Measurements from ENCODE around the gene IFITM1.

The IFITM1 gene

GRCh38 chr11:293852-294661, 19.8 kb upstream of the IFITM1 start:
- in situ Hi-C loops (cut with HindIII; ENCODE audit: low sequenced_read_pairs): no loop called here

GRCh38 chr11:294780-295179, 19.1 kb upstream of the IFITM1 start:
- in situ Hi-C loops (cut with HindIII; ENCODE audit: low sequenced_read_pairs): loop anchor here (5.0 kb wide), 1 partner anchor 93 kb away; no protein-coding TSS in a partner anchor

GRCh38 chr11:295351-296170, 18.3 kb upstream of the IFITM1 start:
- in situ Hi-C loops (cut with HindIII; ENCODE audit: low sequenced_read_pairs): loop anchor here (5.0 kb wide), 1 partner anchor 92 kb away; no protein-coding TSS in a partner anchor

- in situ Hi-C loops (cut with HindIII; ENCODE audit: low sequenced_read_pairs): loop anchor here (5.0 kb wide), 1 partner anchor 91 kb away; no protein-coding TSS in a partner anchor
Measured at GRCh38 chr11:296171-297050, 17.4 kb upstream of the IFITM1 start.

- in situ Hi-C loops (cut with HindIII; ENCODE audit: low sequenced_read_pairs): loop anchor here (5.0 kb wide), 1 partner anchor 90 kb away; no protein-coding TSS in a partner anchor
Measured at GRCh38 chr11:297051-297585, 16.7 kb upstream of the IFITM1 start.

GRCh38 chr11:297586-298405, 16.0 kb upstream of the IFITM1 start:
- in situ Hi-C loops (cut with HindIII; ENCODE audit: low sequenced_read_pairs): loop anchor here (5.0 kb wide), 1 partner anchor 90 kb away; no protein-coding TSS in a partner anchor

GRCh38 chr11:298406-299065, 15.3 kb upstream of the IFITM1 start:
- in situ Hi-C loops (cut with HindIII; ENCODE audit: low sequenced_read_pairs): loop anchor here (5.0 kb wide), 1 partner anchor 89 kb away; no protein-coding TSS in a partner anchor

GRCh38 chr11:299081-299891, 14.6 kb upstream of the IFITM1 start, which contains the start of gene IFITM5:
Gene IFITM5 (minus strand): TSS chr11:299526. CDS start chr11:299490, 36 bp downstream.
- in situ Hi-C loops (cut with HindIII; ENCODE audit: low sequenced_read_pairs): loop anchor here (5.0 kb wide), 1 partner anchor 88 kb away; no protein-coding TSS in a partner anchor

GRCh38 chr11:299951-300735, 13.7 kb upstream of the IFITM1 start:
- in situ Hi-C loops (cut with HindIII; ENCODE audit: low sequenced_read_pairs): loop anchor here (5.0 kb wide), 1 partner anchor 87 kb away; no protein-coding TSS in a partner anchor

- in situ Hi-C loops (cut with HindIII; ENCODE audit: low sequenced_read_pairs): no loop called here
Measured at GRCh38 chr11:303363-303762, 10.5 kb upstream of the IFITM1 start.

- in situ Hi-C loops (cut with HindIII; ENCODE audit: low sequenced_read_pairs): no loop called here
Measured at GRCh38 chr11:304061-304506, 9.8 kb upstream of the IFITM1 start.

GRCh38 chr11:304915-305843, 8.7 kb upstream of the IFITM1 start:
- in situ Hi-C loops (cut with HindIII; ENCODE audit: low sequenced_read_pairs): loop anchor here (5.0 kb wide), 1 partner anchor 53 kb away; no protein-coding TSS in a partner anchor

GRCh38 chr11:305844-306211, 8.0 kb upstream of the IFITM1 start:
- in situ Hi-C loops (cut with HindIII; ENCODE audit: low sequenced_read_pairs): loop anchor here (5.0 kb wide), 1 partner anchor 54 kb away; no protein-coding TSS in a partner anchor

GRCh38 chr11:306645-307371, 7.0 kb upstream of the IFITM1 start:
- in situ Hi-C loops (cut with HindIII; ENCODE audit: low sequenced_read_pairs): loop anchor here (5.0 kb wide), 1 partner anchor 55 kb away; no protein-coding TSS in a partner anchor
